ENCODE data around the gene MED9. TPM values are rescaled to one million over a fixed set of nuclear protein-coding genes. Genes with fewer than 3 reads are reported as not detected.
"Not testable (repeated sequence)": the region's sequence is repeated elsewhere in the genome, so short reads cannot be mapped to it uniquely, and the experiment has no call there.

The MED9 gene
- total and polyA plus RNA-seq, 2 of the 8 experiments (the other 6 are each of a cell fraction or from before 2014, with no cell fraction given) = 15.8 to 19.7 TPM

GRCh38 chr17:17485420-17485819, 8.6 kb downstream of the MED9 start:
- Histone ChIP-seq H2BK12ac (ENCODE audit: low read depth, low read length) (no peak overlapping the region), H4K5ac (ENCODE audit: insufficient read length, low read depth, low read length) (no peak overlapping the region), H3K23ac (ENCODE audit: insufficient read length) (no peak overlapping the region), H2BK15ac (ENCODE audit: low read length) (no peak overlapping the region), H3K23me2 (ENCODE audit: low read depth, low read length) (no peaks in the 10 kb centered on the region), H3K4ac (replicated peaks; ENCODE audit: insufficient read length, low read depth, low read length) (no peak overlapping the region), H4K8ac (ENCODE audit: extremely low read depth, insufficient read depth, low read length) (peak overlapping the region; percentile 47; the same call in 1 of the 2 replicates), H3K9ac (replicated peaks in 1 of 4; ENCODE audit: extremely low read depth in 1 of 4, low read depth in 3 of 4, low read length in 3 of 4) (no peak overlapping the region), H3K9me3 (ENCODE audit: insufficient read depth in 2 of 2, low read depth in 1 of 2, low read length in 1 of 2) (no peaks in the 10 kb centered on the region), H3K36me3 (ENCODE audit: control insufficient read depth in 2 of 4, insufficient read depth in 4 of 4, low read length in 3 of 4) (peaks cover 0 to 16% (median 5%) of the 10 kb centered on the region in 4 experiments; a peak in 5 of 8 replicates), H3K4me3 (ENCODE audit: extremely low read depth in 1 of 4, insufficient read depth in 2 of 4, low read depth in 3 of 4, low read length in 4 of 4) (no peak overlapping the region), H2BK120ac (replicated peaks; ENCODE audit: low read depth, low read length) (no peak overlapping the region), H2AFZ (ENCODE audit: low read length) (no peak overlapping the region), H3K79me1 (ENCODE audit: low read depth, low read length) (peaks cover 12% of the 10 kb centered on the region), H3K4me1 (replicated peaks in 1 of 4; ENCODE audit: control insufficient read depth in 3 of 4, insufficient read depth in 4 of 4, low read length in 3 of 4) (no peaks in the 10 kb centered on the region), H3K14ac (ENCODE audit: insufficient read length) (no peak overlapping the region), H2BK5ac (ENCODE audit: low read depth, low read length) (no peak overlapping the region), H2BK20ac (ENCODE audit: low read length) (no peak overlapping the region), H3K27ac (ENCODE audit: low read depth, low read length) (no peak overlapping the region), H3K56ac (replicated peaks; ENCODE audit: insufficient read length, low read depth, low read length) (no peak overlapping the region), H3K18ac (ENCODE audit: extremely low read depth, low read length) (no peak overlapping the region), H4K91ac (replicated peaks; ENCODE audit: insufficient read length, low read length) (no peak overlapping the region), H2AK5ac (ENCODE audit: low read depth, low read length) (no peak overlapping the region), H4K20me1 (replicated peaks in 1 of 2; ENCODE audit: control insufficient read depth in 1 of 2, insufficient read depth in 2 of 2, low read length in 2 of 2) (peaks cover 4 to 8% of the 10 kb centered on the region in 2 experiments), H3K27me3 (replicated peaks in 1 of 4; ENCODE audit: control insufficient read depth in 3 of 4, extremely low read depth in 1 of 4, insufficient read depth in 3 of 4, low read length in 3 of 4) (no peaks in the 10 kb centered on the region), H3K4me2 (ENCODE audit: insufficient read depth in 1 of 2, low read depth in 2 of 2, low read length in 2 of 2) (no peak overlapping the region), H3K79me2 (ENCODE audit: control insufficient read depth in 1 of 2, insufficient read depth in 2 of 2, low read length in 2 of 2) (peaks cover 5 to 43% of the 10 kb centered on the region in 2 experiments)
- no peak for TF ChIP-seq HDAC6 (IDR thresholded peaks at IDR 0.05; ENCODE audit: low read depth, low read length)
- no peak for FAIRE-seq
- WGBS, 2 experiments (ENCODE audit: extremely low coverage in 1 of 2, insufficient coverage in 1 of 2, insufficient read length in 1 of 2, insufficient replicate concordance in 2 of 2, low coverage in 1 of 2, low lambda C conversion rate in 2 of 2, missing lambda C conversion rate in 1 of 2) = 81% methylated on average over 6 of the region's 6 CpGs; no CpG with 5 or more reads in 1 of the 2 experiments
- DNase-seq (ENCODE audit: low read depth in 1 of 2, low spot score in 2 of 2) = no peak
- POLR2A ChIA-PET (ENCODE audit: partially characterized antibody) = no interaction called here
- CTCF ChIA-PET (ENCODE audit: partially characterized antibody) = no interaction called here

DNA sequence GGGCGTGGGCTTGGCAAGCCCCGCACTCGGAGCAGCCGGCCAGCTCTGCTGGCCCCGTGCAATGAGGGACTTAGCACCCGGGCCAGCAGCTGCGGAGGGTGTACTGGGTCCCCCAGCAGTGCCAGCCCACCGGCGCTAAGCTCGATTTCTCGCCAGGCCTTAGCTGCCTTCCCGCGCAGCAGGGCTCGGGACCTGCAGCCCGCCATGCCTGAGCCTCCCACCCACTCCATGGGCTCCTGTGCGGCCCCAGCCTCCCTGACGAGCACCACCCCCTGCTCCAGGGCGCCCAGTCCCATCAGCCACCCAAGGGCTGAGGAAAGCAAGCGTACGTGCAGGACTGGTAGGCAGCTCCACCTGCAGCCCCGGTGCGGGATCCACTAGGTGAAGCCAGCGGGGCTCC, 9.6 kb downstream of the MED9 start:
- H2BK12ac ChIP-seq (ENCODE audit: low read depth, low read length); H3K79me1 ChIP-seq (ENCODE audit: low read depth, low read length); H4K8ac ChIP-seq (ENCODE audit: extremely low read depth, insufficient read depth, low read length); H3K4ac ChIP-seq (replicated peaks; ENCODE audit: insufficient read length, low read depth, low read length); H2BK5ac ChIP-seq (ENCODE audit: low read depth, low read length); H3K27ac ChIP-seq (ENCODE audit: low read depth, low read length); H2BK20ac ChIP-seq (ENCODE audit: low read length); H3K23ac ChIP-seq (ENCODE audit: insufficient read length); H2BK15ac ChIP-seq (ENCODE audit: low read length); H4K5ac ChIP-seq (ENCODE audit: insufficient read length, low read depth, low read length); H4K91ac ChIP-seq (replicated peaks; ENCODE audit: insufficient read length, low read length); H3K56ac ChIP-seq (replicated peaks; ENCODE audit: insufficient read length, low read depth, low read length); H3K4me2 ChIP-seq (ENCODE audit: insufficient read depth in 1 of 2, low read depth in 2 of 2, low read length in 2 of 2); H3K9ac ChIP-seq (replicated peaks in 1 of 4; ENCODE audit: extremely low read depth in 1 of 4, low read depth in 3 of 4, low read length in 3 of 4); H3K4me1 ChIP-seq (replicated peaks in 1 of 4; ENCODE audit: control insufficient read depth in 3 of 4, insufficient read depth in 4 of 4, low read length in 3 of 4); FAIRE-seq; H3K18ac ChIP-seq (ENCODE audit: extremely low read depth, low read length); H3K9me3 ChIP-seq (ENCODE audit: insufficient read depth in 2 of 2, low read depth in 1 of 2, low read length in 1 of 2); H3K14ac ChIP-seq (ENCODE audit: insufficient read length); H3K4me3 ChIP-seq (ENCODE audit: extremely low read depth in 1 of 4, insufficient read depth in 2 of 4, low read depth in 3 of 4, low read length in 4 of 4); H3K27me3 ChIP-seq (replicated peaks in 1 of 4; ENCODE audit: control insufficient read depth in 3 of 4, extremely low read depth in 1 of 4, insufficient read depth in 3 of 4, low read length in 3 of 4); H3K23me2 ChIP-seq (ENCODE audit: low read depth, low read length); H2AFZ ChIP-seq (ENCODE audit: low read length); H2AK5ac ChIP-seq (ENCODE audit: low read depth, low read length); H2BK120ac ChIP-seq (replicated peaks; ENCODE audit: low read depth, low read length); DNase-seq (ENCODE audit: low read depth in 1 of 2, low spot score in 2 of 2): not testable (repeated sequence)
- Histone ChIP-seq H4K20me1 (replicated peaks in 1 of 2; ENCODE audit: control insufficient read depth in 1 of 2, insufficient read depth in 2 of 2, low read length in 2 of 2) (peaks cover 7 to 13% of the 10 kb centered on the region in 2 experiments), H3K36me3 (ENCODE audit: control insufficient read depth in 2 of 4, insufficient read depth in 4 of 4, low read length in 3 of 4) (peaks cover 0 to 18% (median 9%) of the 10 kb centered on the region in 4 experiments; a peak in 7 of 8 replicates), H3K79me2 (ENCODE audit: control insufficient read depth in 1 of 2, insufficient read depth in 2 of 2, low read length in 2 of 2) (peaks cover 0 to 37% of the 10 kb centered on the region in 2 experiments)
- ChIA-PET POLR2A (ENCODE audit: partially characterized antibody) (interaction anchor here (1.1 kb wide), 1 partner anchor 9 kb away, joined by 3 read pairs; no protein-coding TSS in a partner anchor), CTCF (ENCODE audit: partially characterized antibody) (interaction anchor here (1.1 to 1.9 kb wide), 3 partner anchors 10 to 16 kb away, joined by 3 to 7 read pairs (median 3); partner anchors contain the start of gene RASD1)
- 91% methylated on average over 17 of the region's 23 CpGs; no CpG with 5 or more reads in 1 of the 2 experiments for WGBS, 2 experiments (ENCODE audit: extremely low coverage in 1 of 2, insufficient coverage in 1 of 2, insufficient read length in 1 of 2, insufficient replicate concordance in 2 of 2, low coverage in 1 of 2, low lambda C conversion rate in 2 of 2, missing lambda C conversion rate in 1 of 2)
